ENCODE data around the gene C1QC. TPM values are rescaled to one million over a fixed set of nuclear protein-coding genes. Genes with fewer than 3 reads are reported as not detected.
A peak's percentile ranks its signal among the peaks of the same experiment; 100 is the strongest.

Gene C1QC
- total and polyA plus RNA-seq, 2 of the 8 experiments (the other 6 are each of a cell fraction or from before 2014, with no cell fraction given) = not detected

GRCh38 chr1:22607154-22607553, 36.3 kb upstream of the C1QC start:
- no peak overlapping the region for H3K4me3 ChIP-seq (ENCODE audit: extremely low read depth in 1 of 4, insufficient read depth in 2 of 4, low read depth in 3 of 4, low read length in 4 of 4)
- no peak overlapping the region for H3K9ac ChIP-seq (replicated peaks in 1 of 4; ENCODE audit: extremely low read depth in 1 of 4, low read depth in 3 of 4, low read length in 3 of 4)
- H3K23me2 ChIP-seq (ENCODE audit: low read depth, low read length) = no peaks in the 10 kb centered on the region; the same call in 1 of the 2 replicates
- H4K20me1 ChIP-seq (replicated peaks in 1 of 2; ENCODE audit: control insufficient read depth in 1 of 2, insufficient read depth in 2 of 2, low read length in 2 of 2) = peaks cover 0 to 6% of the 10 kb centered on the region in 2 experiments
- H3K27me3 ChIP-seq (replicated peaks in 1 of 4; ENCODE audit: control insufficient read depth in 3 of 4, extremely low read depth in 1 of 4, insufficient read depth in 3 of 4, low read length in 3 of 4) = peaks cover 0 to 7% (median 0%) of the 10 kb centered on the region in 4 experiments; a peak in 1 of 7 replicates
- DNase-seq (ENCODE audit: low read depth in 1 of 2, low spot score in 2 of 2) (peak in 1 of 2 experiments; percentile 79), FAIRE-seq (no peak)
- no peak overlapping the region for H2AFZ ChIP-seq (ENCODE audit: low read length)
- H3K56ac ChIP-seq (replicated peaks; ENCODE audit: insufficient read length, low read depth, low read length) = no peak overlapping the region
- no peak overlapping the region for H2BK12ac ChIP-seq (ENCODE audit: low read depth, low read length)
- H2BK5ac ChIP-seq (ENCODE audit: low read depth, low read length) = no peak overlapping the region
- no peaks in the 10 kb centered on the region for H3K9me3 ChIP-seq (ENCODE audit: insufficient read depth in 2 of 2, low read depth in 1 of 2, low read length in 1 of 2)
- peaks cover 0 to 6% (median 3%) of the 10 kb centered on the region in 4 experiments; a peak in 6 of 7 replicates for H3K4me1 ChIP-seq (replicated peaks in 1 of 4; ENCODE audit: control insufficient read depth in 3 of 4, insufficient read depth in 4 of 4, low read length in 3 of 4)
- no peak overlapping the region for H2AK5ac ChIP-seq (ENCODE audit: low read depth, low read length)
- no peak overlapping the region for H3K23ac ChIP-seq (ENCODE audit: insufficient read length)
- no peak overlapping the region for H2BK20ac ChIP-seq (ENCODE audit: low read length)
- POLR2A ChIA-PET (ENCODE audit: partially characterized antibody) = no interaction called here
- 39% methylated on average over 5 of the region's 10 CpGs; no CpG with 5 or more reads in 1 of the 2 experiments for WGBS, 2 experiments (ENCODE audit: extremely low coverage in 1 of 2, insufficient coverage in 1 of 2, insufficient read length in 1 of 2, insufficient replicate concordance in 2 of 2, low coverage in 1 of 2, low lambda C conversion rate in 2 of 2, missing lambda C conversion rate in 1 of 2)
- H3K36me3 ChIP-seq (ENCODE audit: control insufficient read depth in 2 of 4, insufficient read depth in 4 of 4, low read length in 3 of 4) = no peaks in the 10 kb centered on the region
- H3K14ac ChIP-seq (ENCODE audit: insufficient read length) = no peak overlapping the region
- no peak overlapping the region for H3K27ac ChIP-seq (ENCODE audit: low read depth, low read length)
- no peak overlapping the region for H3K4ac ChIP-seq (replicated peaks; ENCODE audit: insufficient read length, low read depth, low read length)
- H3K79me2 ChIP-seq (ENCODE audit: control insufficient read depth in 1 of 2, insufficient read depth in 2 of 2, low read length in 2 of 2) = no peaks in the 10 kb centered on the region
- no peak overlapping the region for H3K4me2 ChIP-seq (ENCODE audit: insufficient read depth in 1 of 2, low read depth in 2 of 2, low read length in 2 of 2)
- no peak overlapping the region for H4K5ac ChIP-seq (ENCODE audit: insufficient read length, low read depth, low read length)
- H4K91ac ChIP-seq (replicated peaks; ENCODE audit: insufficient read length, low read length) = no peak overlapping the region
- H3K18ac ChIP-seq (ENCODE audit: extremely low read depth, low read length) = no peak overlapping the region
- no peak overlapping the region for H2BK15ac ChIP-seq (ENCODE audit: low read length)
- no peak overlapping the region for H2BK120ac ChIP-seq (replicated peaks; ENCODE audit: low read depth, low read length)
- no peaks in the 10 kb centered on the region for H3K79me1 ChIP-seq (ENCODE audit: low read depth, low read length)
- no peak overlapping the region for H4K8ac ChIP-seq (ENCODE audit: extremely low read depth, insufficient read depth, low read length)
- CTCF ChIA-PET (ENCODE audit: partially characterized antibody) = interaction anchor here (0.6 to 2.7 kb wide), 6 partner anchors 15 to 100 kb away, joined by 3 to 9 read pairs (median 4); no protein-coding TSS in a partner anchor
- no peak for TF ChIP-seq SAP30 (IDR thresholded peaks at IDR 0.05; ENCODE audit: insufficient read depth, insufficient replicate concordance, low read length)
- TF ChIP-seq BRCA1 (IDR thresholded peaks at IDR 0.05; ENCODE audit: low read depth, low read length) = no peak
- TF ChIP-seq ATF2 (IDR thresholded peaks at IDR 0.05; ENCODE audit: low read length) = no peak
- TF ChIP-seq SP1 (IDR thresholded peaks at IDR 0.05; ENCODE audit: low read depth, low read length) = no peak
- no peak for TF ChIP-seq ZNF274 (IDR thresholded peaks at IDR 0.05; ENCODE audit: borderline replicate concordance, extremely low read depth, low read length)
- TF ChIP-seq POLR2A (IDR thresholded peaks at IDR 0.05; ENCODE audit: control extremely low read depth in 1 of 2, low read depth in 2 of 2, low read length in 2 of 2) = no peak
- TF ChIP-seq CBX8 (IDR thresholded peaks at IDR 0.05; ENCODE audit: borderline replicate concordance, low read depth, low read length) = no peak
- TF ChIP-seq ASH2L (IDR thresholded peaks at IDR 0.05; ENCODE audit: low read length) = no peak
- no peak for TF ChIP-seq SIRT6 (IDR thresholded peaks at IDR 0.05; ENCODE audit: low read length)
- no peak for TF ChIP-seq SIX5 (IDR thresholded peaks at IDR 0.05; ENCODE audit: low read depth, low read length)
- TF ChIP-seq SP2 (IDR thresholded peaks at IDR 0.05; ENCODE audit: low read length) = no peak
- TF ChIP-seq ATF3 (IDR thresholded peaks at IDR 0.05; ENCODE audit: insufficient read depth, low read depth, low read length) = no peak
- no peak for TF ChIP-seq SP4 (IDR thresholded peaks at IDR 0.05; ENCODE audit: low read length)

Data from H1 (cell line).